K562 (cell line): ENCODE data around the gene TMC4. TPM values are rescaled to one million over a fixed set of nuclear protein-coding genes. Genes with fewer than 3 reads are reported as not detected.

ENCODE experiments used
- BRCA1 ChIP-seq, 2 experiments: fragments of 450-650 bp in 1 of 2; sonication (generic) in 1 of 2; formaldehyde crosslinking in 1 of 2; IDR thresholded peaks; 2 replicates each; pipeline versions ENCODE4 v1.5.0 to v1.6.1; 2017 to 2020; ENCODE audit warnings: mild to moderate bottlenecking in 1 of 2, missing genetic modification reagents in 1 of 2
- CBX8 ChIP-seq: fragments of 200-600 bp; sonication (generic); IDR thresholded peaks from 2 replicates; pipeline ENCODE4 v1.6.1; 2012; ENCODE audit warnings: borderline replicate concordance, mixed run types, low read depth, mild to moderate bottlenecking, moderate library complexity, mixed read lengths, low read length, control low read depth, inconsistent platforms; ENCODE audit not compliant: poor library complexity, severe bottlenecking; ENCODE audit errors: extremely low read depth
- CTBP1 ChIP-seq: fragments of 450-650 bp; IDR thresholded peaks from 2 replicates; pipeline ENCODE4 v1.6.1; 2016; ENCODE audit warnings: borderline replicate concordance
- E2F1 ChIP-seq: sonication (generic); formaldehyde crosslinking; IDR thresholded peaks from 2 replicates; pipeline ENCODE4 v1.8.1; 2023; ENCODE audit warnings: mild to moderate bottlenecking, missing genetic modification reagents, moderate library complexity
- FOSL1 ChIP-seq: fragments of 200-800 bp; sonication (Bioruptor generic); conservative IDR thresholded peaks from 2 replicates; pipeline ENCODE4 v1.6.1; 2016; ENCODE audit warnings: missing genetic modification characterization, missing compliant biosample characterization
- HBP1 ChIP-seq: fragments of 450-650 bp; formaldehyde crosslinking; IDR thresholded peaks from 2 replicates; pipeline ENCODE4 v1.4.0; 2022; ENCODE audit warnings: missing genetic modification characterization
- LARP7 ChIP-seq: fragments of 450-650 bp; IDR thresholded peaks from 2 replicates; pipeline ENCODE4 v1.6.1; 2016
- MBD1 ChIP-seq: fragments of 250-450 bp; sonication (Bioruptor Pico); IDR thresholded peaks from 2 replicates; pipeline ENCODE4 v1.8.0; 2022; ENCODE audit warnings: inconsistent platforms
- NR3C1 ChIP-seq: sonication (generic); formaldehyde crosslinking; IDR thresholded peaks from 2 replicates; pipeline ENCODE4 v1.8.1; 2022; ENCODE audit warnings: missing genetic modification reagents
- PRDM10 ChIP-seq: fragments of 450-650 bp; IDR thresholded peaks from 2 replicates; pipeline ENCODE4 v1.6.1; 2018; ENCODE audit not compliant: partially characterized antibody
- RFX1 ChIP-seq: fragments of 450-650 bp; IDR thresholded peaks from 2 replicates; pipeline ENCODE4 v1.6.1; 2016; ENCODE audit warnings: mild to moderate bottlenecking, moderate library complexity
- SAFB2 ChIP-seq: fragments of 200-400 bp; formaldehyde crosslinking; IDR thresholded peaks from 2 replicates; pipeline ENCODE4 v1.6.1; 2018; ENCODE audit warnings: borderline replicate concordance, low read length, low read depth, moderate library complexity; ENCODE audit not compliant: severe bottlenecking
- polyA plus RNA-seq, 8 experiments: library from polyadenylated mRNA; depleted of rRNA in 4 of 8; stranded (reverse) in 5 of 8; unstranded in 3 of 8; fragments of >200 nt; fragmentation: Nextera tagmentation in 2 of 8; fragmentation: Illumina TruSeq in 1 of 8; extraction: Ambion mirVana in 2 of 8; extraction: Trizol in 1 of 8; gene quantifications; 2 replicates each; pipeline versions ENCODE4 v1.2.1 to v1.2.3, GENCODE V29; 2011 to 2014; ENCODE audit warnings: inconsistent platforms in 1 of 8, missing spikeins in 1 of 8
- total RNA-seq, 7 experiments: library from RNA; depleted of rRNA in 6 of 7; stranded (reverse); fragments of >200 nt in 6 of 7; fragmentation: Illumina TruSeq in 2 of 7; extraction: Trizol in 2 of 7; gene quantifications; 2 replicates each; pipeline versions ENCODE4 v1.2.1 to v1.2.3, GENCODE V29; 2011 to 2021; ENCODE audit warnings: low replicate concordance in 1 of 7

TMC4 gene
- total and polyA plus RNA-seq, 9 of the 15 experiments (the other 6 are each of a cell fraction or from before 2014, with no cell fraction given): 0.12 to 0.79 (median 0.36) TPM; not detected in 2

- TF ChIP-seq PRDM10 (no peak), E2F1 (CRISPR knock-in tag) (peak; percentile 91), RFX1 (no peak), BRCA1 (IDR thresholded peaks at IDR 0.05) (no peak), BRCA1 (CRISPR knock-in tag; IDR thresholded peaks at IDR 0.05) (no peak), MBD1 (CRISPR knock-in tag) (no peak), NR3C1 (no peak), HBP1 (CRISPR knock-in tag) (0 out of 2 replicates have a peak, but pooled peaks have one; percentile 13), FOSL1 (peak; percentile 60; the same call in 1 of the 2 replicates), SAFB2 (no peak), LARP7 (no peak), CBX8 (no peak), CTBP1 (peak; percentile 54; the same call in 1 of the 2 replicates)
Observed at GRCh38 chr19:54115109-54116063, 57.6 kb downstream of the TMC4 start, which contains the start of the genes PRPF31 and TFPT (continued).
